DND-41 (cell line): ENCODE measurements around the gene NUMBL.

Source experiments
- ATAC-seq: fragments of 200-7000 bp; cut with Tn5 transposase; 3 replicates; pipeline ENCODE4 v1.9.1; 2021; ENCODE audit warnings: low read depth; ENCODE audit not compliant: insufficient read depth
- DNase-seq: peaks from one replicate; pipeline ENCODE4 v3.0.0-alpha.2; 2020
- H2AFZ ChIP-seq: 2 replicates; pipeline ENCODE4 v1.6.0; 2012; ENCODE audit warnings: low read depth, low read length
- H3K27ac ChIP-seq: 2 replicates; pipeline ENCODE4 v1.5.1; 2012; ENCODE audit warnings: low read length, inconsistent platforms
- H3K27me3 ChIP-seq: fragments of 200-600 bp; sonication (generic); 2 replicates; pipeline ENCODE4 v1.6.0; 2012; ENCODE audit warnings: low read length, mild to moderate bottlenecking, inconsistent platforms; ENCODE audit not compliant: insufficient read depth, poor library complexity
- H3K36me3 ChIP-seq: 2 replicates; pipeline ENCODE4 v1.5.1; 2012; ENCODE audit warnings: low read length, inconsistent platforms; ENCODE audit not compliant: insufficient read depth
- H3K4me1 ChIP-seq: 2 replicates; pipeline ENCODE4 v1.5.1; 2012; ENCODE audit warnings: mild to moderate bottlenecking, low read length; ENCODE audit not compliant: insufficient read depth
- H3K4me2 ChIP-seq: 2 replicates; pipeline ENCODE4 v1.6.0; 2012; ENCODE audit warnings: mild to moderate bottlenecking, moderate library complexity, low read length, inconsistent platforms; ENCODE audit not compliant: insufficient read depth
- H3K4me3 ChIP-seq, 2 experiments: fragments of 200-600 bp in 1 of 2; shearing (Covaris generic) in 1 of 2; 2 replicates each; pipeline ENCODE4 v1.5.1; 2012 to 2016; ENCODE audit warnings: inconsistent platforms in 2 of 2, low read length in 2 of 2, mild to moderate bottlenecking in 2 of 2, low read depth in 1 of 2, moderate library complexity in 1 of 2
- H3K79me2 ChIP-seq: 2 replicates; pipeline ENCODE4 v1.6.0; 2012; ENCODE audit warnings: low read length, inconsistent platforms; ENCODE audit not compliant: insufficient read depth
- H3K9ac ChIP-seq: 2 replicates; pipeline ENCODE4 v1.6.0; 2012; ENCODE audit warnings: low read depth, mild to moderate bottlenecking, inconsistent platforms, low read length, moderate library complexity
- H3K9me3 ChIP-seq: 2 replicates; pipeline ENCODE4 v1.5.1; 2012; ENCODE audit warnings: low read length, moderate library complexity, mild to moderate bottlenecking, inconsistent platforms; ENCODE audit not compliant: insufficient read depth, severe bottlenecking
- H4K20me1 ChIP-seq: 2 replicates; pipeline ENCODE4 v1.6.0; 2012; ENCODE audit warnings: low read length; ENCODE audit not compliant: insufficient read depth
- CTCF ChIP-seq: IDR thresholded peaks from 2 replicates; pipeline ENCODE4 v1.5.1; 2012; ENCODE audit warnings: borderline replicate concordance, low read length, moderate library complexity, mild to moderate bottlenecking; ENCODE audit not compliant: poor library complexity, severe bottlenecking; ENCODE audit errors: extremely low read depth
- EZH2 ChIP-seq: IDR thresholded peaks from 3 replicates; pipeline ENCODE4 v1.6.1; 2012; ENCODE audit warnings: borderline replicate concordance, low read depth, mild to moderate bottlenecking, moderate library complexity, low read length, inconsistent platforms; ENCODE audit not compliant: severe bottlenecking

Gene NUMBL

GRCh38 chr19:40686882-40687524 is 3.4 kb downstream of the NUMBL start:
- H3K27me3 ChIP-seq, result no peaks in the 10 kb centered on the region
- H3K9me3 ChIP-seq, result no peaks in the 10 kb centered on the region
- H3K4me1 ChIP-seq, result peaks cover 26% of the 10 kb centered on the region
- no peak overlapping the region for H3K27ac ChIP-seq
- H3K79me2 ChIP-seq, result no peaks in the 10 kb centered on the region
- H3K4me2 ChIP-seq, result no peak overlapping the region
- TF ChIP-seq CTCF (no peak), EZH2 (no peak)
- no peaks in the 10 kb centered on the region for H4K20me1 ChIP-seq
- ATAC-seq, result no peak
- no peak for DNase-seq
- no peak overlapping the region for H3K9ac ChIP-seq
- H2AFZ ChIP-seq, result no peak overlapping the region
- H3K36me3 ChIP-seq, result peaks cover 9% of the 10 kb centered on the region; the same call in 1 of the 2 replicates
- H3K4me3 ChIP-seq, result no peak overlapping the region

GRCh38 chr19:40685563-40685962 is 4.9 kb downstream of the NUMBL start:
- Histone ChIP-seq H3K36me3 (peaks cover 12% of the 10 kb centered on the region), H3K4me2 (no peak overlapping the region), H3K79me2 (no peaks in the 10 kb centered on the region), H4K20me1 (no peaks in the 10 kb centered on the region), H3K27me3 (no peaks in the 10 kb centered on the region), H3K9me3 (no peaks in the 10 kb centered on the region), H3K4me1 (peaks cover 17% of the 10 kb centered on the region), H3K9ac (no peak overlapping the region), H3K27ac (no peak overlapping the region), H2AFZ (no peak overlapping the region), H3K4me3 (no peak overlapping the region)
- DNase-seq (no peak), ATAC-seq (no peak)
- TF ChIP-seq EZH2 (no peak), CTCF (no peak)

- peaks cover 15% of the 10 kb centered on the region for H3K4me1 ChIP-seq
- no peak for ATAC-seq
- H3K9ac ChIP-seq, result no peak overlapping the region
- no peak overlapping the region for H3K4me3 ChIP-seq
- no peak overlapping the region for H3K27ac ChIP-seq
- H4K20me1 ChIP-seq, result no peaks in the 10 kb centered on the region
- no peak overlapping the region for H3K4me2 ChIP-seq
- H3K27me3 ChIP-seq, result no peaks in the 10 kb centered on the region
- TF ChIP-seq EZH2 (no peak), CTCF (no peak)
- DNase-seq, result no peak
- H3K9me3 ChIP-seq, result no peaks in the 10 kb centered on the region
- H2AFZ ChIP-seq, result no peak overlapping the region
- peaks cover 12% of the 10 kb centered on the region for H3K36me3 ChIP-seq
- no peaks in the 10 kb centered on the region for H3K79me2 ChIP-seq
Observed at GRCh38 chr19:40685016-40685526, 5.4 kb downstream of the NUMBL start.
